Stimulated activated CD8-positive, alpha-beta memory T cell treated with anti-CD3 and anti-CD28 coated beads, Interleukin-7, amount 100 ng/mL, for 48 hours (primary cell): Measurements from ENCODE around the gene MEGF11.

Experiments
- DNase-seq, 2 donors: peaks; one replicate each; pipeline ENCODE4 v3.0.0-alpha.2; 2020; ENCODE audit warnings: low read depth in 1 of 2; ENCODE audit errors: extremely low read depth in 1 of 2

MEGF11 gene

DNA sequence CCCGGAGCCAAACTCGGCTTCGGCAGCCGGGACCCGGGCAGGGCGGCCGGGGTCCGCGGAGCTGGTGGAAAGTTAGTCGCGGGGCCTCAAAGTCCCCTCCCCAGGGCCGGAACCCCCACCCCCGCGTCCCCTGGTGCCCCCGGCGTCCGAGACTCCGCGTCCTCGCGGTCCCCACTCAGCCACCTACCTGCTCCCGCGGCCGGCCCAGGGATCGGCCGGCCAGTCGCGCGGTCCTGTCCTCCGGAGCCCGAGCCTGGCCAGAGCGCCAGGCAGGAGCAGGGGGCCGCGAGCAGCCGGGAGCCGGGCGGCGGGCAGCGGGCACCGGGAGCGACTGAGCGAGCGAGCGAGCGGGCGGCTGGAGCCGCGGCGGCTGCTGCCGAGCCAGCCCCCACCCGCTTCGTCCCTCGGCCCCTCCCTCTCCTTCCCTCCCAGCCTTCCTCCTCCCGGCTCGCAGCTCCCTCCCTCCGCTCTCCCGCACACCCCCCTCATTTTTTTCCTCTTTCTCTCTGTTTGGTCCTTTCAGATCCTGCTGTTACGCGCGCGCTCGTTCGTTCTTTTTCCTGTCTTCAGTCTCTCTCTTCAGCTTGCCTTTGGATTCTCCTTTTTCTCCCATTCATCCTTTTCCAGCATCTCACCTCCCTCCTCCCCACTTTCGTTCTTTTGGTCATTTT lies at the start of gene MEGF11:
MEGF11 (minus strand) TSS at position 333 of the 671 bp plus-strand sequence. CDS start 125,347 bp downstream, outside the sequence.
- DNase-seq, result no peak

DNA sequence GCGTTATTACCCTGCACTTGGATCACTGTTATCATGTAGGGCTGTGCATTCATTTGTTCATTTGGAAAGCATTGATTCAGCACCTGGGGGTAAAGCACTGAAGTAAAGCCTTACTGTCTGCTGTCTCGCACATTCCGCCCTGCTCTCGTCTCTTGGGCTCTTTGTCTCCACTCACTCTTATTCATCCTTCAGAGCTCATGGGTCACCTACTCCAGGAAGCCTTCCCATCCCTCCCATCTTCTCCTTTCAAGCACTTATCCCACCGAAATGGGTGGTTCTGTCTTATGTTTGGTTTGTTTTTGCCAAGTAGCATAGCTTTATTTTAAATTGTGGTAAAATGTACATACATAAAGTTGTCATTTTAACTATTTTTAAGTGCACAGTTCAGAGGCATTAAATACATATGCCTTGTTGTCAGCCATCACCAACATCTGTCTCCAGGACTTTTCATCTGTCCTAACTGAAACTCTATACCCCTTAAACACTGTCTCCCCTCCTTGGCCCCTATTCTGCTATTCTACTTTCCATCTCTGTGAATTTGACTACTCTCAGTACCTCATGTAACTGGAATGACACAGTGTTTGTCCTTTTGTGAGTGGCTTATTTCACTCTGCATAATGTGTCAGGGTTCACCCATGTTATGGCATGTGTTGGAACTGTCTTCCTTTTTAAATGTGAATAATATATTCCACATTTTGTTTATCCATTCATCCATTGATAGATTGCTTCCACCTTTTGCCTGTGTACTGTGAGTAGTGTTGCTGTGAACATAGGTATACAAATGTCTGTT lies 49.1 kb upstream of the MEGF11 start:
- DNase-seq, result no peak

DNA sequence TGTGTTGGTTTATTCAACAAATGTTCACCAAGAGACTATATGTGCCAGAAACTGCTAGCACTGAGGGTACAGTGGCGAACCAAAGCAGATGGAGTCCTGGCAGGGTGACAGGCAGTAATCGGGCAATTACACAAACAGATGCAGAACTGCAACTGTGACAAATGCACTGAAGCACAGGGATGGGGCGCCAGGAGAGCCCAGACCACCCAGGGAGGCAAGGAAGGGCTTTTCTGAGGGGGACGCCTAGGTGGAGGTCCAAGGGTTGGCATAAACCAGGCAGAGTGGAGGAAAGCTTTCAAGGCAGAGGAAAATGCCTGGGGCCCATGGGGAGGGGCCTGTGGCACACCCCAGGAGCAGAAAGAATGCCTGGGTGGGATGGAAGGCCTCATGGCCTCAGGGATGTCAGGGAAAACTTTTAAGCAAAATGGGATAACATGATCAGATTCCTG lies 45.3 kb upstream of the MEGF11 start:
- no peak for DNase-seq

DNA sequence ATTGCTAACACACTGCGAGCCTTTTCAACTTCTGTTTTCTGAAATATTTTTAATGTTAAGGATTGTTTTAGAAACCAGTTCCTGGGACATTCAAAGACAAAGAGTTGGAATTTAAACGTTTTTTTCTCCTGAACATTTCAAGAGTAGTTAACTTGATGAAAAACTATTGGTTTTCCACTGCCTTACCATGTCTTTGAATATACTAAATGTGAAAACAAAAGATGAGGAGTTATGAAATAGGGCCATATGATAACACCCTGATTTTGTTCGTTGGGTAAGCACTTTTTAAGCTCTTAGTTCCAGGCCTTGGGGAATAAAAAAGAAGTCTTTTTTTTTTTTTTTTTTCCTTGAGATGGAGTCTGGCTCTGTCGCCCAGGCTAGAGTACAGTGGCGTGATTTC lies 42.6 kb upstream of the MEGF11 start:
- no peak for DNase-seq

DNA sequence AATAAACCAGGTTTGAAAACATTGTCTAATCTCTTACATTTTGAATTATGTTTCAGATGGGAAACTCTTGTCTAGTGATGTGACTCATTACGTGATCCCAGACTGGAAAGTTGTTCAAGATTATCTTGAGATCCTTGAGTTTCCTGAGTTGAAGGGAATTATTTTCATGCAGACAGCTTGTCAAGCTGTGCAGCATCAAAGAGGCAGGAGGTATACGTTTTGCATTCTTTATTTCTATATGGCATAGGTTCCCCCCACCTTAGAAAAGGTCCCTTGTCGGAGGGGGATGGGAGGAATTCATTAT lies 41.3 kb upstream of the MEGF11 start:
- DNase-seq, result no peak

DNA sequence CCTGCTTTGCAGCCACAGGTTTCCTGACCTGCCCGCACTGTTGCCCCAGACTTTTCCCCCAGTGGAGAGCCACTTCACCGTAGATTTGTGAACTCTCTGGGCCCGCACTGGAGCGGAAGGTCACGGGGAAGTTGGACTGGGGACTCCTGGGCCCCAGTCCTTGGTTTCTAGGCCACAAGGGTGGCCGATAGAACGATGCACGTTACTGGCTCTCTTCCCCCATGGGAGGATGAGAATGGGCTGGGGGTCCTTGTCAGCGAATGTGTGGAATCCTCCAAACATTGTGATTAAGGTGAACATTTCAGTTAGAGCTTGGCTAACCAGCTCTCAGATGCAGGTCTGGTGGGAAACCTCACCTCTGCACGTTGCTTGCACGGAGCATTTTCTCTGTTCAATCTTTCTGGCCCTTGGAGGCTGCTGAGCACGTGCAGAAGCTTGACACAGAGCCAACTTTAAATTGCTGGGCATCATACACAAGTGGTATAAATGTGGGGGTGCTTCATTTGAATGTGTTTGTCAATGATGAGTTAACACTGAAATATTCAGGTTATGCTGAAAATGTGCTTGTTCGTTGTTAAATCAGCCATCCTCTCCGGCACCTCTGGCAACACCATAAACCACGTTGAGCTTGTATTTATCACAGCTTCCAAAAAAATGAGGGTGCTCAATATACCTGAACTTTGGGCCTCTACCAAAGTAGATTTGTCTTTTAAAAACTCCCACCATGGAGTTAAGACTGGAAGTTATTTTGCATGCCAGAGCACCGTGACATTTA lies 40.8 kb upstream of the MEGF11 start:
- DNase-seq, result no peak

DNA sequence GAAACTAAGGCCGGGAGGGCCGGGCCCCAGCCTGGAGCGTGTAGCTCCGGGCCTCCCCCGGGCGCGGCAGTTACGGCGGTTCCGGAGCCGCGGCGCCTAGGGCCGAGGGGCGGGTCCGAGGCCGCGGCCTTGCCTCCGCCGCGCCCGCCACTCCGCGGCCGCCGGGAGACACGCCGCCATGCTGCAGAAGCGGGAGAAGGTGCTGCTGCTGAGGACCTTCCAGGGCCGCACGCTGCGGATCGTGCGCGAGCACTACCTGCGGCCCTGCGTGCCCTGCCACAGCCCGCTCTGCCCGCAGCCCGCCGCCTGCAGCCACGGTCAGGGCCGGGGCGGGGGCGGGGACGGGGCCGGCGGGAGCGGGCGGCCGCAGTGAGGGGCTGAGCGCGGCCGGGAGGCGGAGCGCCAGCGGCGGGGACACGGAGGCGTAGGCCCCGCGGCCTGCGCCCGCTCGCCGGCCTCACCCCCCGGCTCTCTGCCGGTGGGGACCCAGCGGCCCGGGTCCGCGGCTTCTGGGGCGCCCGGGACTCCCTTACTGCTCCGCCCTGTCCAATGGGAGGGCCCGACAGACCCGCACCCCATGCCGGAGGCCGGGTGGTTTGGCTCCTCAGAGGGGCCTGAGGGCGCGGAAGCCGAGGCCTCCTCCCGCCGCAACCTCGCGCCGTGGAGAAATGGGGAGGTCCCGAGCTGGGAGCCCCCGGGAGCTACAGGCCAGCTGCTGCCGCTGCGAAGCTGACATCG lies 40.0 kb upstream of the MEGF11 start, which contains the start of gene DIS3L:
DIS3L (plus strand) TSS at position 150 of the 738 bp plus-strand sequence; CDS start at position 179, 29 bp downstream.
- peak; percentile 43 for DNase-seq

DNA sequence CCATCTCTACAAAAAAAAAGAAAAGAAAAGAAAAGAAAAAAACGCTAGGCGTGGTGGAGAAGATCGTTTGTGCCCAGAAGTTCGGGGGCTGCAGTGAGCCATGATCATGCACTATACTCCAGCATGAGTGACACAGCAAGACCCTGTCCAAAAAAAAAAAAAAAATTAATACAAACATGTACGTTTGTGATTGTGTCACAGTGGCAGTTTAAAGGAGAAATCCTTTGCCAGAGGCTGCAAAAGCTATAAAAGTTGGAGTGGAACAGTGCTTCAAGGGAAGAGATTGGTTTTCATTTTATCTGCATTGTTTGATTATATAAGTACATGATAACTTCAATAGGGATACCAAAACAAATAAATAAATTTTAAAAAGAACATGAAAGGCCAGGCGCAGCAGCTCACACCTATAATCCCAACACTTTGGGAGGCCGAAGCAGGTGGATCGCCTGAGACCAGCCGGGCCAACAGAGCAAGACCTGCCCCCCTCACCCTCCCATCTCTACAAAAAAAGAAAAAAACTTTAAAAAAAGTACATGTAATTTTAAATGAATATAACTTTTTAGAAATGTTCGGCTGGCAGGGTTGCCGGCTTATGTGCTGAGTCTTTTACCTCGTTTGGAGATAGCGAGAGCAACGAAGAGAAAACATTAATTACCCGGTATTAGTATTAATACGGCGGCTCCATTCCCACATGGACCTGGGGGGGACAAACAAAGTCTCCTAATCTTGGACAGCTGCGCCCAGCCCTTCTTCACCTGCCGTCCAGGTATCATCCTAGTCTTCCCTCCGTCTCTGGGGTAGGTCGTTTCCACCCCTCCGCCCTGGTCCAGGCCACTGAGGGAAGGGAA lies 39.2 kb upstream of the MEGF11 start:
- no peak for DNase-seq

DNA sequence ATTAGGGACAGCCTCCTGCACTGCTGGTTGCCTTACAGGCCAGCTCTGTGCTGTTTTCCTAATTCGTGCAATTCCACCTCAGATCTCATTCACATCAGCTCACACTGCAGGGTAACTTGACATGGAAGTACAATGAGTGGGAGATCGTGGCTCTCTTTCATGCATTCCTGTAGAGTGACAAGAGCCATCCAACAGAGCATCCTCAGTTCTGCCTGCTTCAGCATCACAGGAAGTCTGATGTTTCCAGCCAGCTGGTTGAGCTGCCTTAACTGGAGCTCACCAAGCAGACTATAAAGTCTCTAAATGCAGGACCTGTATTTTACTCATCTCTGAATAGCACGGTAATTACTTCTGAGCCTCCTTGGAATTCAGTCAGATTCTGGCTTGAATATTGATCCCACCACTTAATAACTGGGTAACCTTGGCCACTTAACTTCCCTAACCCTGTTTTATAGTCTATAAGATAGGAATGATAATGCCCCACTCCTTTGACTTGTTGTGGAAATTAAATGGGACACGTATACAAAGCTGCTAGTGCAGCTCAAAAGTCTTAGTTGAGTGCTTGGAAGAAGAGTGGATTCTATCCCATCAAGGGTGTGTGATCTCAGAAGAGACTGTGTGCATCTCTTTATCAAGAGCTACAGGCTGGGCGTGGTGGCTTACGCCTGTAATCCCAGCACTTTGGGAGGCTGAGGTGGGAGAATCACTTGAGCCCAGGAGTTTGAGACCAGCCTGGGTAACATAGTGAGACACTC lies 38.4 kb upstream of the MEGF11 start:
- no peak for DNase-seq

DNA sequence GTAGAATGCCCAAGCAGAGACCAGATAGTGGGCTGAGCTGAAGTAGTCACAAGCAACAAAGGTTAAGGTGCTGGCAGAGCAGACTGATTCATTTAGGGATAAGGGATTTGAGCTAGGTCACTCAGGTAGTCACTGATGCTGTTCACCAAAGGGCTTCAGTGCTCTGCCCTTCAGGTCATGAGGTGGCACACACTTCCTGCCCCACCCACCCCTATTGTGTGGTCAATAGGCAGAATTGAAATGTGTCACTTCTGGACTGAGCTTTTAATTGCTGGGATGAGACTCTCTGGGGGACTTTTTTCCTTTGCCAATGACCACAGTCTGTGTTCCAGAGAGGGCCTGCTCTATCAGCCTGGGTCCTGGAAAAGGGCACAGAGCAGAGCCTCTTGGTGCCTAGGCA lies 37.0 kb upstream of the MEGF11 start:
- DNase-seq, result no peak

DNA sequence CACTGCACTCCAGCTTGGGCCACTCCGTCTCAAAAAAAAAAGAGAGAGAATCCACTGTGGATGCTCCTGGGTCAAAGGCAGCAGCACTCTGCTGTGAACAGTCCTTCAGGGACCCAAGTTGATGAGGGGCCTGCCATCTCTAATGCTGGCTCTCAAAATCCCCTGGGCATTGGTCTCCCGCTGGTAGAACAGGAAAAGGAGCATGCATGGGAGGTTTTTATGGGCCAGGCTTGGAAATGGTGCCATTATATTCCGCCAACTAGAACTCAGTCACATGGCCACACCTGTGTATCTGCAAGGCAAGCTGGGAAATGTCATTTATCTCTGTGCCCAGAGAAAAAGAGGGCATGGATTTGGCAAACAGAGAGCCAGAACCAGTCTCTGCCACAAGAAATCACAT lies 36.5 kb upstream of the MEGF11 start:
- DNase-seq, result no peak

DNA sequence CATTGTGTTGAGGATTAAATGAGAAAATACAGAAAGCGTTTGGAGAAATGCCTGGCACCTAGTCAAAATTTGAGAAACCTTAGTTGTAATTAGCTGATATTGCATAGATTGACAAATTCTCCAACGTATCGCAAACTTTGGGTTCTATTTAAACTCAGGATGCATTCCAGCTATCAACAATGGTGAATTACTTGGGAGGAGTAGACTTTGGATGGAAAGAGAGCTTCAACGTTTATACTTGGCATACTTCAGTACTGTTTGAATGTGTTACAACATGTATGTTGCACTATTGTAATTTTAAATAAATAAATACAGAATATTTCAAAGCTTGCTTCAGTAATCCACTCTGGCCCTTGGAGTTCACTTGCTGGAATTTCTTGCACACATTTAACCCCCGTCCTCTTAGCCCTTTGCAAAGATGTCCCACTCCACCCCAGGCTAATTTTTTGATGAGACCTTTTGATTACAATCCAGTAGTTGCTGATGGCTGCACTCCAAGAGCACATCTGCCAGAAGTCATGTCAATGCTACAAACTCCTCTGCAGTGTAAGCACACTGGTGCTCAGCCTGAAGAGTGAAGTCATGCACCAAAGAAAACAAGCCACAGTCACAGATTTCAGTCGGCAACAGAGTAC lies 35.1 kb upstream of the MEGF11 start:
- DNase-seq, result no peak

DNA sequence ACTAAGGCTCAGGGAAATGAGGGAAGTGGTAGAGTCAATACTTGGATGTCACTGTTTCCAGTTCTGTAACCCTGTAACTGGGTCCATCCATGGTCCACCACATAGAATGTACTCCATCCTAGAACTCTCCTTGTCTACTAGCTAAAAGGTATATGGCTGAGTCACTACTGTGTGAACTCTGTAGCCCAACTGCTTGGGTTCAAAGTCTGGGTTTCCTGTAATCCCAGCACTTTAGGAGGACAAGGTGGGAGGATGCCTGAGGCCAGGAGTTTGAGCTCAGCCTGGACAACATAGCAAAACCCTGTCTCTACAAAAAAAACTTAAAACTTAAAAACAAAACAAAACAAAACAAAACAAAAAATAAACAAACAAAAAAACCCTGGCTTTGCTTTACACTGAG lies 34.5 kb upstream of the MEGF11 start:
- DNase-seq, result no peak

DNA sequence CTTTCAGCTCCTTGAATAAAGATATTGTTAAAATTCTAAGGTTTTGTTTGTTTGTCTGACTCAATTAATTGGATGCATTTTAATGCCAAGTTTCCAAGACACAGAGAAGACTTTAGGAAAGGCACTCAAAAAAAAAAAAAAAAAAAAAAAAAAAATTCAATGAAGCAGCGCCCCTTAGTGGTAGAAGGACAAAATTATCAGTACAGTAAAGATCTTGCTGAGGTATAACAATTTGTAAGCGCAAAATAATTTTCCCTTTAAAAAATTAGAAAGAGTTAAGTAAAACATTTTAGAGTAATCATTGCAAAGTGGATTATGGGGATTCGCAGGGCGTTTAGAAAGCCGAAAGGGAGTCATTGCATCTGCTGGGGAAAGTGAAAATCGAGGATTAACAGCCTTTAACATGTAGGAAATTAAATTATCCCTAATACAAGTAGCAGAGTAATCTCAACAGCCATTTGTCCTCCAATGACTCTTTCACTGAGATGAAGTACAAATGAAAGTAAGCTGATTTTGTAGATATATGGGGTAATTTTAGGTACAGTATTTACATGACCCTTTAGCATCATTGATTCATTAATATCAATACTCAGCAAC lies 34.0 kb upstream of the MEGF11 start:
- DNase-seq, result no peak

DNA sequence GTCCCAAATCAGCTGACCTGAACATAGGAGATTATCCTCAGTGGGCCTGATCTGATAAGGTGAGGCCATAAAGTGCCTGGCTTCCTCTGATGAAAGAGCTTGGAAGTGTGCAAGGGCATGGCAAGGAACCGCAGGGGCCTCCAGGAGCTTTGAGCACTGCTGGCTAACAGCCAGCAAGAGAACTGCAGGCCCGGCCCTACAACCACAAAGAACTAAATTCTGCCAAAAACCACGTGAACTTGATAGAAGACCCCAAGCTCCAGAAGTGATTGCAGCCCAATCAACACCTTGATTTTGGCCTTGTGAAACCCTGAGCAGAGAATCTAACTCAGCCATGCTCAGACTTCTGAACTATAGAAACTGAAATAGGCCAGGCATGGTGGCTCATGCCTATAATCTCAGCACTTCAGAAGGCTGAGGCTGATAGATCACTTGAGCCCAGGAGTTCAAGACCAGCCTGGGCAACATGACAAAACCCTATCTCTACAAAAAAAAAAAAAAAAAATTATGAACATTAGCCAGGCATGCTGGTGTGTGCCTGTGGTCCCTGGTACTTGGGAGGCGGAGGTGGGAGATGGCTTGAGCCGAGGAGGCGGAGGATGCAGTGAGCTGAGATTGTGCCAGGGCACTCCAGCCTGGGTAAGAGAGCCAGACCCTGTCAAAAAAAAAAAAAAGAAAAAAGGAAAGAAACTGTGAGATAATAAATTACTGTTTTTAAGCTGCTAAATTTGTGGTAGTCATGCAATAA lies 32.2 kb upstream of the MEGF11 start:
- no peak for DNase-seq

DNA sequence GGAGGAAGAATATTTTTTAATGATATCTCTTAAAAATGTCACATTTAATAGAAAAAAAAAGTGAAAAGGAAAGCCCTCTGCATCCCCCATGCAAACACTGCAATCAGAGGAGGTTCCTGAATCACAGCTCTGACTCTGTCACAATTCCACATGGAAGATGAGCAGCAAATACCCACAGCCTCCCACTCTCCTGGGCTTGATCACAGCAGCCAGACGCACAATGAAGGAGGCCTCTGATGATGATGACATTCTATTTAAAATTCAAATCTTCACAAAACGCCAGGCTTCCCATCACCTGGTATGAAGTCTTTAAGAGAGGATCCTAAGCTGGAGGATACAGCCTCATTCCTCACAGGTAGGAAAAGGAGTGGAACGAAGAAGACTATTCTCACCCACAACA lies 30.7 kb upstream of the MEGF11 start:
- DNase-seq, result no peak

DNA sequence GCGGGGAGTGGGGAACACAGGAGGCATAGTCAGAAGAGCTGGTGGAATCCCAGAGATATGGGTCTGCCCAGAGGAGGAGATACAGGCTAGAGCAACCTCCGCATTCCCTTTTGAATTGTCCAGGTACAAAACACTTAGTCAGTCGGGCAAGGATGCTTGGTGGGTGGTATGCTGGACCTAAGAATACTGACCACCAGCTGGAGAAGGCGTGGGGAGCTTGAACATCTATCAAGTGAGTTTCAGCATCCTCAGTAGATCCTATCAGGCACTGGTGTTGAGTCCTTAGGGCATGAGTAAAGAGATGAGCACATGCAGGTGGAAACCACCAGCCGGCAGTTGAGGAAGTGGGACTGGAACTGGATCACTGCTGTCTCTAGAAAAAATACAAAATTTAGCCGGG lies 25.1 kb upstream of the MEGF11 start:
- DNase-seq, result no peak

DNA sequence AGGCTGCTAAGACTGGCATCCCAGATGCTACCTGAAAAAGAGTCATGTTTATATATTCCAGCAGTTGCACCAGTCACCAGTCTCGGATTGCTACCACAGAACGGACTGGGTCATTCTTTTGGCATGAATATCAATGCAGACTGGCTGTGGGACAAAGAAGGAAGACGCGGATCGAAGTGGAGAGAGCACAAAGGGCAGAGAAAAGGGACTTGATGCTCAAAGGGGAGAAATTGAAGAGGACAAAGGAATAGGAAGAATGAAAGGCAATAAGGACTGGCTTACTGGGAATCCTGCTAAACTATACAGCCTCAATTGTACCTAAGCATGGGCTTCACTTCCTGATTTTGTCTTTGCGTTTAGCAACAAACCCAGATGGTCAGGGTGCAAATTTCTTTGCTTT lies 24.5 kb upstream of the MEGF11 start:
- no peak for DNase-seq
